ENCODE measurements around the gene CCBE1.

DNA sequence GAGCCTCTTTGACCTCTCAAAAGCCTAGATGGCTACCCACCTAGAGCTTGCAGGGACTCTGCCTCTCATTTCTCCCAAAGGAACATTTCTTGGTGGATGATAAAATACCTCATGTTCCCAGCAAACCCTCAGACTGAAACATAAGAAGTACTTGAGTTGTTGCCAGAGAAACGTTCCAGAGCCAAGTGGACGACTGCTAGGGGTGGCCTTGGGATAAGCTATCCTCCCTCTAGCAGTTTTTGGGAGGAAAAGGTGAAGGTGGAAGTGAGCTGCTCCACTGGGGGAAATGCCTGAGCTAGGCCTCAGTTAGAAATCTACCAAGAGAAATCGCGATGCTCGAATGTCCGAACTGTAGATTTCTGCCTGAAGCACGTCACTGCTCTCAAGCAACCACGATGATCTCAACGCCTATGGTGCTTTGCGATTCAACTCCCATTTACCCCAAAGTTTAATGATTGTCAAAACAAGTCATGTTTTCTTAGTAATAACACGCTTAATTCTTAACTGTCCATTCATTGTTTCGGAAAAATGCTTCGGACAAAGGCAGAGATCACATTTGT, 91.5 kb downstream of the CCBE1 start:
- TF ChIP-seq, protein P1, sequence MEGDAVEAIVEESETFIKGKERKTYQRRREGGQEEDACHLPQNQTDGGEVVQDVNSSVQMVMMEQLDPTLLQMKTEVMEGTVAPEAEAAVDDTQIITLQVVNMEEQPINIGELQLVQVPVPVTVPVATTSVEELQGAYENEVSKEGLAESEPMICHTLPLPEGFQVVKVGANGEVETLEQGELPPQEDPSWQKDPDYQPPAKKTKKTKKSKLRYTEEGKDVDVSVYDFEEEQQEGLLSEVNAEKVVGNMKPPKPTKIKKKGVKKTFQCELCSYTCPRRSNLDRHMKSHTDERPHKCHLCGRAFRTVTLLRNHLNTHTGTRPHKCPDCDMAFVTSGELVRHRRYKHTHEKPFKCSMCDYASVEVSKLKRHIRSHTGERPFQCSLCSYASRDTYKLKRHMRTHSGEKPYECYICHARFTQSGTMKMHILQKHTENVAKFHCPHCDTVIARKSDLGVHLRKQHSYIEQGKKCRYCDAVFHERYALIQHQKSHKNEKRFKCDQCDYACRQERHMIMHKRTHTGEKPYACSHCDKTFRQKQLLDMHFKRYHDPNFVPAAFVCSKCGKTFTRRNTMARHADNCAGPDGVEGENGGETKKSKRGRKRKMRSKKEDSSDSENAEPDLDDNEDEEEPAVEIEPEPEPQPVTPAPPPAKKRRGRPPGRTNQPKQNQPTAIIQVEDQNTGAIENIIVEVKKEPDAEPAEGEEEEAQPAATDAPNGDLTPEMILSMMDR (conservative IDR thresholded peaks at IDR 0.05 in 1 of 2, IDR thresholded peaks at IDR 0.05 in 1 of 2; ENCODE audit: low read depth in 1 of 2, low read length in 2 of 2): no peak
- no peak for TF ChIP-seq EZH2 (IDR thresholded peaks at IDR 0.05; ENCODE audit: low read length, missing control alignments)
